22Rv1 (cell line): ENCODE results near the gene FAF1.

Source experiments
- CTCF ChIP-seq: fragments of 450-650 bp; IDR thresholded peaks from 2 replicates; pipeline ENCODE4 v1.5.1; 2017; ENCODE audit warnings: mild to moderate bottlenecking
- ZFX ChIP-seq: fragments of 450-650 bp; IDR thresholded peaks from 2 replicates; pipeline ENCODE4 v1.6.1; 2017; ENCODE audit warnings: antibody characterized with exemption, borderline replicate concordance

GRCh38 chr1:50995651-50996050 is 35.6 kb upstream of the FAF1 start:
- TF ChIP-seq CTCF (no peak), ZFX (no peak)
